Skeletal muscle tissue (tissue), 5 donors: ENCODE data around the gene IRF5. TPM values are rescaled to one million over a fixed set of nuclear protein-coding genes. Genes with fewer than 3 reads are reported as not detected.
"Not testable (repeated sequence)": the region's sequence is repeated elsewhere in the genome, so short reads cannot be mapped to it uniquely, and the experiment has no call there.

Source experiments
- H3K27ac ChIP-seq: one replicate; pipeline ENCODE4 v1.7.0; 2013; ENCODE audit warnings: mild to moderate bottlenecking, low read depth, low read length, inconsistent platforms
- H3K27me3 ChIP-seq, 3 donors: one replicate each; pipeline ENCODE4 v1.7.0; 2013; ENCODE audit warnings: low read length in 3 of 3; ENCODE audit not compliant: control insufficient read depth in 3 of 3, insufficient read depth in 3 of 3
- H3K36me3 ChIP-seq, 3 donors: one replicate each; pipeline ENCODE4 v1.7.0; 2013; ENCODE audit warnings: low read length in 3 of 3; ENCODE audit not compliant: control insufficient read depth in 3 of 3, insufficient read depth in 3 of 3
- H3K4me1 ChIP-seq, 3 donors: one replicate each; pipeline ENCODE4 v1.7.0; 2013; ENCODE audit warnings: low read length in 3 of 3, mild to moderate bottlenecking in 3 of 3; ENCODE audit not compliant: control insufficient read depth in 3 of 3, insufficient read depth in 3 of 3
- H3K4me3 ChIP-seq, 3 donors: one replicate each; pipeline ENCODE4 v1.7.0; 2013; ENCODE audit warnings: low read length in 3 of 3
- H3K9ac ChIP-seq, 3 donors: one replicate each; pipeline ENCODE4 v1.7.0; 2013; ENCODE audit warnings: low read length in 3 of 3, mild to moderate bottlenecking in 3 of 3, moderate library complexity in 2 of 3, low read depth in 1 of 3
- H3K9me3 ChIP-seq, 3 donors: one replicate each; pipeline ENCODE4 v1.7.0; 2013; ENCODE audit warnings: low read length in 3 of 3; ENCODE audit not compliant: control insufficient read depth in 3 of 3
- small RNA-seq: library from RNA; depleted of rRNA; stranded (forward); fragments of <200 nt; gene quantifications from one replicate; pipeline ENCODE3, GENCODE V24; 2014
- total RNA-seq: library from RNA; depleted of rRNA; stranded (reverse); fragments of >200 nt; gene quantifications from one replicate; pipeline ENCODE4 v1.2.3, GENCODE V29; 2014
- donor health status: Osteomylitis.

The IRF5 gene
- total RNA-seq, 1 donor from 2014 or later, result 2.6 TPM

GRCh38 chr7:128993419-128993818 lies 55.7 kb downstream of the IRF5 start:
- Histone ChIP-seq H3K4me3 (no peak overlapping the region), H3K9ac (no peak overlapping the region), H3K27me3 (no peaks in the 10 kb centered on the region), H3K36me3 (peaks cover 17 to 40% (median 31%) of the 10 kb centered on the region in 3 donors), H3K4me1 (no peaks in the 10 kb centered on the region), H3K27ac (no peak overlapping the region), H3K9me3 (no peaks in the 10 kb centered on the region)

- not testable (repeated sequence) for H3K4me3 ChIP-seq, H3K4me1 ChIP-seq, H3K27me3 ChIP-seq, H3K9ac ChIP-seq, H3K27ac ChIP-seq, H3K9me3 ChIP-seq
- H3K36me3 ChIP-seq, result peaks cover 17 to 39% (median 35%) of the 10 kb centered on the region in 3 donors
Measured at GRCh38 chr7:128994560-128994959, 56.8 kb downstream of the IRF5 start.

- no peaks in the 10 kb centered on the region for H3K4me1 ChIP-seq
- H3K4me3 ChIP-seq, result no peak overlapping the region
- peaks cover 21 to 36% (median 30%) of the 10 kb centered on the region in 3 donors for H3K36me3 ChIP-seq
- no peaks in the 10 kb centered on the region for H3K27me3 ChIP-seq
- no peaks in the 10 kb centered on the region for H3K9me3 ChIP-seq
- no peak overlapping the region for H3K9ac ChIP-seq
- H3K27ac ChIP-seq, result no peak overlapping the region
Measured at GRCh38 chr7:128997181-128997580, 59.5 kb downstream of the IRF5 start.

Small RNAs within 50 kb of the gene (small RNA-seq; reads per million reads assigned to genes)
- gene RN7SL306P, result not detected

Other genes with a start within 250 kb of the IRF5 start
- 131 TPM for gene CALU, start 198.6 kb upstream of the IRF5 start, total RNA-seq
- not detected for gene OPN1SW, start 162.1 kb upstream of the IRF5 start, total RNA-seq
- gene CCDC136, start 146.0 kb upstream of the IRF5 start, total RNA-seq, result 4.7 TPM
- gene FLNC, start 107.5 kb upstream of the IRF5 start, total RNA-seq, result 611 TPM
- 66.3 TPM for gene ATP6V1F, start 75.1 kb upstream of the IRF5 start, total RNA-seq
- gene KCP, start 27.2 kb upstream of the IRF5 start, total RNA-seq, result under 0.01 TPM
- gene TNPO3, start 117.2 kb downstream of the IRF5 start, total RNA-seq, result 45.9 TPM
- 29.7 TPM for gene TSPAN33, start 206.8 kb downstream of the IRF5 start, total RNA-seq